GM21447 (cell line): ENCODE measurements around the gene CHST8.

Source experiments
- ATAC-seq: cut with Tn5 transposase; IDR thresholded peaks from one replicate; pipeline ENCODE4 v1.9.1; 2021; ENCODE audit not compliant: unreplicated experiment

Gene CHST8

GRCh38 chr19:33781415-33781935 lies 159.7 kb downstream of the CHST8 start:
- no peak for ATAC-seq

GRCh38 chr19:33781996-33782395 lies 160.2 kb downstream of the CHST8 start:
- no peak for ATAC-seq

GRCh38 chr19:33784432-33784831 lies 162.7 kb downstream of the CHST8 start:
- no peak for ATAC-seq

GRCh38 chr19:33785795-33786194 lies 164.0 kb downstream of the CHST8 start:
- no peak for ATAC-seq

GRCh38 chr19:33788676-33789075 lies 166.9 kb downstream of the CHST8 start:
- no peak for ATAC-seq

- no peak for ATAC-seq
These were observed 167.6 kb downstream of the CHST8 start for GRCh38 chr19:33789344-33789743.

GRCh38 chr19:33794683-33795369 lies 173.1 kb downstream of the CHST8 start:
- no peak for ATAC-seq

GRCh38 chr19:33795370-33796163 lies 173.8 kb downstream of the CHST8 start:
- no peak for ATAC-seq

- ATAC-seq: no peak
These were observed 174.6 kb downstream of the CHST8 start, which contains the start of gene KCTD15 for GRCh38 chr19:33796164-33796875. KCTD15 (plus strand) TSS chr19:33796870; CDS start chr19:33800455, 3,585 bp downstream.

- no peak for ATAC-seq
These were observed 176.3 kb downstream of the CHST8 start for GRCh38 chr19:33797802-33798671.

- ATAC-seq: no peak
These were observed 176.9 kb downstream of the CHST8 start for GRCh38 chr19:33798681-33799111.

GRCh38 chr19:33799476-33799875 lies 177.7 kb downstream of the CHST8 start:
- no peak for ATAC-seq

- no peak for ATAC-seq
These were observed 178.4 kb downstream of the CHST8 start for GRCh38 chr19:33800012-33800680.

GRCh38 chr19:33801411-33801810 lies 179.7 kb downstream of the CHST8 start:
- no peak for ATAC-seq

GRCh38 chr19:33802001-33802400 lies 180.2 kb downstream of the CHST8 start:
- ATAC-seq: no peak

- no peak for ATAC-seq
These were observed 181.0 kb downstream of the CHST8 start for GRCh38 chr19:33802801-33803200.

GRCh38 chr19:33803383-33803782 lies 181.6 kb downstream of the CHST8 start:
- ATAC-seq: no peak

GRCh38 chr19:33804021-33804799 lies 182.5 kb downstream of the CHST8 start:
- ATAC-seq: no peak

GRCh38 chr19:33805313-33805712 lies 183.6 kb downstream of the CHST8 start:
- no peak for ATAC-seq
